A549 (cell line): ENCODE data around the gene OTUD7B.

Source experiments
- POLR2A ChIP-seq: IDR thresholded peaks from 2 replicates; pipeline ENCODE4 v1.6.1; 2012; ENCODE audit warnings: mild to moderate bottlenecking, low read length
- RAD21 ChIP-seq, 2 experiments: fragments of >200 bp in 1 of 2; sonication (Bioruptor Twin) in 1 of 2; formaldehyde crosslinking in 1 of 2; IDR thresholded peaks in 1 of 2; conservative IDR thresholded peaks in 1 of 2; 2 replicates in 1 of 2; 3 replicates in 1 of 2; pipeline ENCODE4 v1.6.1; 2012 to 2018; ENCODE audit warnings: inconsistent platforms in 1 of 2
- RFX5 ChIP-seq: fragments of 450-650 bp; IDR thresholded peaks from 2 replicates; pipeline ENCODE4 v1.7.1; 2014; ENCODE audit warnings: antibody characterized with exemption, mild to moderate bottlenecking, moderate library complexity
- SMC3 ChIP-seq: fragments of >200 bp; sonication (Bioruptor Twin); formaldehyde crosslinking; IDR thresholded peaks from 3 replicates; pipeline ENCODE4 v1.6.1; 2018; ENCODE audit warnings: inconsistent platforms
- TF ChIP-seq, protein P1 (sequence below): fragments of >200 bp; sonication (Bioruptor Twin); formaldehyde crosslinking; IDR thresholded peaks from 3 replicates; pipeline ENCODE4 v1.5.1; 2016
- TF ChIP-seq, protein P2 (sequence below): fragments of 200-600 bp; sonication (generic); IDR thresholded peaks from 2 replicates; pipeline ENCODE4 v1.6.1; 2016; ENCODE audit warnings: antibody characterized with exemption, mild to moderate bottlenecking, moderate library complexity
- TF ChIP-seq, protein P3 (sequence below): fragments of 450-650 bp; IDR thresholded peaks from 2 replicates; pipeline ENCODE4 v1.6.1; 2014; ENCODE audit warnings: antibody characterized with exemption

DNA sequence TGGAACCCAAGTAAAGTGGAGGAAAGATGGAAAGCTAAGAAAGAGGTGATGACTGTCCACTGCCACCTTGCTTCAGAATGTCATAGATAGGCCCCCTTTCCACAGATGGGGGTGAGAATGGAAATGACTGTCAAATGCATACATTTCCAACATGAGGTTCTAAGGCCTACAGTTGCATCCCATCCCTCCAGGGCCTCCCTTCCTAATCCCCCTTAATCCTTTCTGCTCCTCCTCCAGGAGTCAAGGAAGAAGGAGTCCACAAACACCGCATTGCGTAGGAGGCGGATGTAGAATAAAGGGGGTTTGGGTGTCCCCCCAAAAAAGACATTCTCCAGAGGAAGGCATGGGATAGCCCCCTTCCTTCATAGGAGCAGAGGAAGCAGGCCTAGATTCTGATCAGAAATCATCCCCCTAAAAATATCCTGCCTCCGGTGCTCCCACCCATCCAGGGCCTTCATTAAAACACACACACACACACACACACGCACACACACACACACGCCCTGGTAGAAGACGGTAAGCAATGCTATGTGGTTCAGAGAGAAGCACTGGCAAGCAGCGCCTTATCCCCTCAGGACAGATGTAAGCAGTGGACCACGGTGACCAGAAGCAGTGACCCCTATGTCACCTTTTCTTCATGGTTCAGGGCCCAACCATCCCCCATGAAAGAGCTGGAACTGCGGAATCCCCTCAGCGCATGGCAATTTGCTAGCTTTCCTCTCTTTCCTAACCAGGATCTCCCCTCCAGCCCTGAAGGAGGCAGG is 94.9 kb downstream of the OTUD7B start:
- TF ChIP-seq, protein P1, sequence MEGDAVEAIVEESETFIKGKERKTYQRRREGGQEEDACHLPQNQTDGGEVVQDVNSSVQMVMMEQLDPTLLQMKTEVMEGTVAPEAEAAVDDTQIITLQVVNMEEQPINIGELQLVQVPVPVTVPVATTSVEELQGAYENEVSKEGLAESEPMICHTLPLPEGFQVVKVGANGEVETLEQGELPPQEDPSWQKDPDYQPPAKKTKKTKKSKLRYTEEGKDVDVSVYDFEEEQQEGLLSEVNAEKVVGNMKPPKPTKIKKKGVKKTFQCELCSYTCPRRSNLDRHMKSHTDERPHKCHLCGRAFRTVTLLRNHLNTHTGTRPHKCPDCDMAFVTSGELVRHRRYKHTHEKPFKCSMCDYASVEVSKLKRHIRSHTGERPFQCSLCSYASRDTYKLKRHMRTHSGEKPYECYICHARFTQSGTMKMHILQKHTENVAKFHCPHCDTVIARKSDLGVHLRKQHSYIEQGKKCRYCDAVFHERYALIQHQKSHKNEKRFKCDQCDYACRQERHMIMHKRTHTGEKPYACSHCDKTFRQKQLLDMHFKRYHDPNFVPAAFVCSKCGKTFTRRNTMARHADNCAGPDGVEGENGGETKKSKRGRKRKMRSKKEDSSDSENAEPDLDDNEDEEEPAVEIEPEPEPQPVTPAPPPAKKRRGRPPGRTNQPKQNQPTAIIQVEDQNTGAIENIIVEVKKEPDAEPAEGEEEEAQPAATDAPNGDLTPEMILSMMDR = no peak
- TF ChIP-seq RFX5 (no peak), POLR2A (no peak), SMC3 (no peak), RAD21 (conservative IDR thresholded peaks at IDR 0.05 in 1 of 2, IDR thresholded peaks at IDR 0.05 in 1 of 2) (no peak)
- TF ChIP-seq, protein P2, sequence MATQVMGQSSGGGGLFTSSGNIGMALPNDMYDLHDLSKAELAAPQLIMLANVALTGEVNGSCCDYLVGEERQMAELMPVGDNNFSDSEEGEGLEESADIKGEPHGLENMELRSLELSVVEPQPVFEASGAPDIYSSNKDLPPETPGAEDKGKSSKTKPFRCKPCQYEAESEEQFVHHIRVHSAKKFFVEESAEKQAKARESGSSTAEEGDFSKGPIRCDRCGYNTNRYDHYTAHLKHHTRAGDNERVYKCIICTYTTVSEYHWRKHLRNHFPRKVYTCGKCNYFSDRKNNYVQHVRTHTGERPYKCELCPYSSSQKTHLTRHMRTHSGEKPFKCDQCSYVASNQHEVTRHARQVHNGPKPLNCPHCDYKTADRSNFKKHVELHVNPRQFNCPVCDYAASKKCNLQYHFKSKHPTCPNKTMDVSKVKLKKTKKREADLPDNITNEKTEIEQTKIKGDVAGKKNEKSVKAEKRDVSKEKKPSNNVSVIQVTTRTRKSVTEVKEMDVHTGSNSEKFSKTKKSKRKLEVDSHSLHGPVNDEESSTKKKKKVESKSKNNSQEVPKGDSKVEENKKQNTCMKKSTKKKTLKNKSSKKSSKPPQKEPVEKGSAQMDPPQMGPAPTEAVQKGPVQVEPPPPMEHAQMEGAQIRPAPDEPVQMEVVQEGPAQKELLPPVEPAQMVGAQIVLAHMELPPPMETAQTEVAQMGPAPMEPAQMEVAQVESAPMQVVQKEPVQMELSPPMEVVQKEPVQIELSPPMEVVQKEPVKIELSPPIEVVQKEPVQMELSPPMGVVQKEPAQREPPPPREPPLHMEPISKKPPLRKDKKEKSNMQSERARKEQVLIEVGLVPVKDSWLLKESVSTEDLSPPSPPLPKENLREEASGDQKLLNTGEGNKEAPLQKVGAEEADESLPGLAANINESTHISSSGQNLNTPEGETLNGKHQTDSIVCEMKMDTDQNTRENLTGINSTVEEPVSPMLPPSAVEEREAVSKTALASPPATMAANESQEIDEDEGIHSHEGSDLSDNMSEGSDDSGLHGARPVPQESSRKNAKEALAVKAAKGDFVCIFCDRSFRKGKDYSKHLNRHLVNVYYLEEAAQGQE = no peak
- TF ChIP-seq, protein P3, sequence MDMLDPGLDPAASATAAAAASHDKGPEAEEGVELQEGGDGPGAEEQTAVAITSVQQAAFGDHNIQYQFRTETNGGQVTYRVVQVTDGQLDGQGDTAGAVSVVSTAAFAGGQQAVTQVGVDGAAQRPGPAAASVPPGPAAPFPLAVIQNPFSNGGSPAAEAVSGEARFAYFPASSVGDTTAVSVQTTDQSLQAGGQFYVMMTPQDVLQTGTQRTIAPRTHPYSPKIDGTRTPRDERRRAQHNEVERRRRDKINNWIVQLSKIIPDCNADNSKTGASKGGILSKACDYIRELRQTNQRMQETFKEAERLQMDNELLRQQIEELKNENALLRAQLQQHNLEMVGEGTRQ = no peak
